IPS DF 6.9 (cell line): ENCODE results near the gene SLC22A3.

Experiments
- DNase-seq: peaks from one replicate; pipeline ENCODE4 v3.0.0-alpha.2; 2013; ENCODE audit warnings: low read depth, low spot score
- H3K27ac ChIP-seq: one replicate; pipeline ENCODE4 v1.5.1; 2013; ENCODE audit warnings: low read length, control low read depth
- H3K27me3 ChIP-seq: 2 replicates; pipeline ENCODE4 v1.6.1; 2013; ENCODE audit warnings: mild to moderate bottlenecking, low read length; ENCODE audit not compliant: control insufficient read depth, insufficient read depth
- H3K36me3 ChIP-seq: 2 replicates; pipeline ENCODE4 v1.6.1; 2013; ENCODE audit warnings: low read length; ENCODE audit not compliant: control insufficient read depth, insufficient read depth
- H3K4me1 ChIP-seq: 2 replicates; pipeline ENCODE4 v1.6.1; 2013; ENCODE audit warnings: low read length; ENCODE audit not compliant: control insufficient read depth, insufficient read depth
- H3K4me3 ChIP-seq: 2 replicates; pipeline ENCODE4 v1.5.1; 2013; ENCODE audit warnings: mild to moderate bottlenecking, low read length
- H3K9me3 ChIP-seq: 2 replicates; pipeline ENCODE4 v1.6.1; 2013; ENCODE audit warnings: low read length, inconsistent platforms; ENCODE audit not compliant: control insufficient read depth, insufficient read depth
- WGBS: extraction: QIAGEN DNeasy Blood & Tissue Kit; methylation state at CpG from one replicate; pipeline ENCODE4 v1.1.7; 2013; ENCODE audit warnings: mixed read lengths, missing lambda C conversion rate; ENCODE audit not compliant: insufficient read length, insufficient coverage; 5-methylcytosine and 5-hydroxymethylcytosine counted together

The SLC22A3 gene

DNA sequence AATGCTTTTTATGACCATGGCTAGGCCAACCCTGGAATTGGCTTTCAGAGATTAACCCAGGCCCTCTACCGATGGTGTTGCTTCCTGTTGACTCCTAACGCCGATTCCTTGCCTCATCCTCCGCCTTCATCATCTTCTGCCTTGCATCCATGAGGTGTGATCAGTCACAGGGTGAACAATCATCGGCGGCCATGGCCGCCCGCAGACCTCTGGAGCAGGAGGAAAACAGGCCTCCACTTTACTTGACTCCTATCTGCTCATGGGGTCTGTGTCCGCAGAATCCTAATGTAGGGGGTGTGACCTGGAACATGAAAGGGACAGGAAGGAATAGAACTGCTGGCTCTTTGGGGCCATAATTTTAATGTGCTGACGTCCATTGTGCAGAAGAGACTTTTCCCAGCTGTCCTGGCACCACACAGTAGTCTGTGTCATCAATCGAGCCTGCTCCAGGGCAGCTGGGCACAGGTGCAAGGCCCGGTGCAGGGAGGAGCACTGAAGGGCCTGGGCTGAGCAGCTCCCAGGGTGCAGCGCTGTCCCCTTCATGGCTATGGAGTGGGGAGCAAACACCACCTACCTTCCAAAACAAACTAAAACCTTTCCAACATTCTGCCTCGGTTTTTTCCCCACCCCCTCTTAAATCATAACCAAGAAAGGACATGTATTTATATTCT lies 8.0 kb downstream of the SLC22A3 start:
- no peaks in the 10 kb centered on the region for H3K27me3 ChIP-seq
- 100% methylated on average over 1 of the region's 14 CpGs for WGBS
- DNase-seq, result no peak
- no peak overlapping the region for H3K27ac ChIP-seq
- 0 out of 2 replicates have a peak, but pooled peaks cover 2% of the 10 kb centered on the region for H3K4me1 ChIP-seq
- H3K4me3 ChIP-seq, result no peak overlapping the region; the same call in 1 of the 2 replicates
- H3K36me3 ChIP-seq, result no peaks in the 10 kb centered on the region
- H3K9me3 ChIP-seq, result no peaks in the 10 kb centered on the region

- H3K27ac ChIP-seq, result no peak overlapping the region
- WGBS, result no CpG with 5 or more reads among the region's 6 CpGs
These were observed 8.9 kb downstream of the SLC22A3 start for GRCh38 chr6:160357088-160357487.

DNA sequence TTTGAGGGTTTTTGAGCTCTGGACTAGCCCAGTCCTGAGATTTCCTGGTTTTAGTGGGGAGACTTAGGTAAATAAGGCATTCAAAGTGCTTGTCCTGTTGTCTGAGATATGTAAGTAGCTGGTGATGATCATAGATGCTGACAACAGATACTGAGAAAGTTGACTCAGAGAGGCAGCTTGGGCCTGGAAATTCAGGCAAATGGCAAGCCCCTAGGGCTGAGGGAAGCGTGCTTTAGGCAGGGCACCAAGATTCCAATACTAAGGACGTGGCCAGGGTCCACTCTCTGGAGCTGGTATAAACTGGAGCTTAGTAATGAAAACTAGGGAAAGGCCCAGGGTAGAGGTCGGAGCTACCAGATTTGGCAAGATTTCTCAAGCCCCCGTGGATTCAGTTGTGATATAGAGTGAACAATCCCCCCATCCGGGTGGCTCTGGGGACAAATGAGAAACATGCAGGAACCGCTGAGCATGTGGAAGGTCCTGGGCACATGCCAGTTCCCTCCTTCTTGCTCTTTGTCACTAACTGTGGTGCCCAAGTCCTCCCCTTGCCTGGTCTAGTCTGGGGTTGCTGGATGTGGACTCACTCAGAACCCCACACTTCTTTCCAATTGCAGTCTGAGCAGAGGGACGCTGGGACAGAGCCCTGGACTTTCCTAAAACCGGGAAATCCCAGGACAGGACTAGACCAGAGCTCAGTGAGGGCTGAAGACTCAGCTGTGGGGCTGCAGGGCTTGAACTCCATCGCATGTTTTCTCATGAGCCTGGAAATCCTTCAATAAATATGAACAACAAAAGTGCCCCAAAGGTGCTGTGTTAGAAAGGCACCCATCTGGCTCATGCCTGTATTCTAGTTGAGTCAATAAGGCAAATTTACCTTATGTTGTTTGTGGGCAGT lies 10.3 kb downstream of the SLC22A3 start:
- no peaks in the 10 kb centered on the region for H3K9me3 ChIP-seq
- H3K27me3 ChIP-seq, result peaks cover 1% of the 10 kb centered on the region; the same call in 1 of the 2 replicates
- no peak overlapping the region for H3K4me3 ChIP-seq
- no peak overlapping the region for H3K27ac ChIP-seq
- peaks cover 4% of the 10 kb centered on the region for H3K4me1 ChIP-seq
- H3K36me3 ChIP-seq, result no peaks in the 10 kb centered on the region
- no CpG with 5 or more reads among the region's 9 CpGs for WGBS
- DNase-seq, result no peak

More at GRCh38 chr6:160357088-160357487, 8.9 kb downstream of the SLC22A3 start:
- no peak for DNase-seq
- Histone ChIP-seq H3K4me3 (no peak overlapping the region), H3K4me1 (0 out of 2 replicates have a peak, but pooled peaks cover 2% of the 10 kb centered on the region), H3K36me3 (no peaks in the 10 kb centered on the region), H3K27me3 (no peaks in the 10 kb centered on the region), H3K9me3 (no peaks in the 10 kb centered on the region)

- H3K4me1 ChIP-seq, result peaks cover 2% of the 10 kb centered on the region
- no peak for DNase-seq
- H3K36me3 ChIP-seq, result no peaks in the 10 kb centered on the region
- H3K27me3 ChIP-seq, result peaks cover 1% of the 10 kb centered on the region; the same call in 1 of the 2 replicates
- no peak overlapping the region for H3K27ac ChIP-seq
- H3K9me3 ChIP-seq, result no peaks in the 10 kb centered on the region
- H3K4me3 ChIP-seq, result no peak overlapping the region
These were observed 12.8 kb downstream of the SLC22A3 start for GRCh38 chr6:160360955-160361354.

GRCh38 chr6:160362556-160362955 lies 14.4 kb downstream of the SLC22A3 start:
- H3K4me3 ChIP-seq, result no peak overlapping the region
- no peaks in the 10 kb centered on the region for H3K9me3 ChIP-seq
- DNase-seq, result no peak
- peaks cover 1% of the 10 kb centered on the region; the same call in 1 of the 2 replicates for H3K27me3 ChIP-seq
- peaks cover 2% of the 10 kb centered on the region for H3K4me1 ChIP-seq
- no CpG with 5 or more reads among the region's 28 CpGs for WGBS
- H3K36me3 ChIP-seq, result no peaks in the 10 kb centered on the region
- no peak overlapping the region for H3K27ac ChIP-seq

GRCh38 chr6:160363016-160363996 lies 15.1 kb downstream of the SLC22A3 start:
- Histone ChIP-seq H3K27ac (no peak overlapping the region), H3K9me3 (no peaks in the 10 kb centered on the region), H3K4me1 (peaks cover 2% of the 10 kb centered on the region), H3K27me3 (peaks cover 1% of the 10 kb centered on the region; the same call in 1 of the 2 replicates), H3K4me3 (no peak overlapping the region), H3K36me3 (no peaks in the 10 kb centered on the region)
- WGBS, result no CpG with 5 or more reads among the region's 30 CpGs
- DNase-seq, result no peak

- Histone ChIP-seq H3K9me3 (no peaks in the 10 kb centered on the region), H3K27me3 (peaks cover 1% of the 10 kb centered on the region; the same call in 1 of the 2 replicates), H3K4me3 (no peak overlapping the region), H3K27ac (no peak overlapping the region), H3K36me3 (no peaks in the 10 kb centered on the region), H3K4me1 (peaks cover 2% of the 10 kb centered on the region)
- no peak for DNase-seq
These were observed 16.9 kb downstream of the SLC22A3 start for GRCh38 chr6:160365117-160365516.

- no CpG with 5 or more reads among the region's 6 CpGs for WGBS
- no peak for DNase-seq
- Histone ChIP-seq H3K9me3 (no peaks in the 10 kb centered on the region), H3K36me3 (no peaks in the 10 kb centered on the region), H3K27me3 (peaks cover 1% of the 10 kb centered on the region; the same call in 1 of the 2 replicates), H3K4me1 (no peaks in the 10 kb centered on the region; the same call in 1 of the 2 replicates), H3K4me3 (no peak overlapping the region), H3K27ac (no peak overlapping the region)
These were observed 19.8 kb downstream of the SLC22A3 start for GRCh38 chr6:160367798-160368547.

GRCh38 chr6:160368670-160369069 lies 20.5 kb downstream of the SLC22A3 start:
- Histone ChIP-seq H3K27me3 (no peaks in the 10 kb centered on the region), H3K4me1 (no peaks in the 10 kb centered on the region), H3K9me3 (no peaks in the 10 kb centered on the region), H3K36me3 (no peaks in the 10 kb centered on the region), H3K4me3 (no peak overlapping the region), H3K27ac (no peak overlapping the region)
- no CpG with 5 or more reads among the region's 4 CpGs for WGBS
- no peak for DNase-seq
